NT2/D1 (cell line): ENCODE data around the gene SCN3B.

Experiments used
- DNase-seq: peaks from one replicate; pipeline ENCODE4 v3.0.0-alpha.2; 2011; ENCODE audit warnings: low read depth, low spot score
- H3K27me3 ChIP-seq: 2 replicates; pipeline ENCODE4 v1.6.0; 2011; ENCODE audit warnings: mild to moderate bottlenecking; ENCODE audit not compliant: insufficient read length, insufficient read depth
- H3K36me3 ChIP-seq: 2 replicates; pipeline ENCODE4 v1.6.1; 2011; ENCODE audit warnings: mild to moderate bottlenecking, low read length, mixed read lengths; ENCODE audit not compliant: insufficient read depth, insufficient read length
- H3K4me1 ChIP-seq: 2 replicates; pipeline ENCODE4 v1.5.1; 2011; ENCODE audit not compliant: insufficient read depth, insufficient read length
- H3K4me3 ChIP-seq: 2 replicates; pipeline ENCODE4 v1.5.1; 2011; ENCODE audit warnings: low read depth; ENCODE audit not compliant: insufficient read length
- H3K9ac ChIP-seq: 2 replicates; pipeline ENCODE4 v1.6.0; 2011; ENCODE audit warnings: low read depth; ENCODE audit not compliant: insufficient read length
- H3K9me3 ChIP-seq: 2 replicates; pipeline ENCODE4 v1.5.1; 2011; ENCODE audit warnings: mild to moderate bottlenecking, low read length; ENCODE audit not compliant: insufficient read depth
- SUZ12 ChIP-seq: IDR thresholded peaks from 2 replicates; pipeline ENCODE4 v1.6.1; 2011; ENCODE audit not compliant: insufficient read length, insufficient read depth; ENCODE audit errors: extremely low read depth
- YY1 ChIP-seq: IDR thresholded peaks from 2 replicates; pipeline ENCODE4 v1.6.1; 2011; ENCODE audit not compliant: insufficient read length, insufficient read depth
- ZNF274 ChIP-seq: IDR thresholded peaks from 2 replicates; pipeline ENCODE4 v1.6.1; 2011; ENCODE audit warnings: mild to moderate bottlenecking, low read depth, low read length

Gene SCN3B

GRCh38 chr11:123597859-123598258 is 56.6 kb downstream of the SCN3B start:
- H3K9ac ChIP-seq, result no peak overlapping the region
- H3K9me3 ChIP-seq, result no peaks in the 10 kb centered on the region
- H3K4me1 ChIP-seq, result peaks cover 2% of the 10 kb centered on the region
- H3K4me3 ChIP-seq, result no peak overlapping the region
- TF ChIP-seq SUZ12, result no peak
- no peak for TF ChIP-seq YY1
- TF ChIP-seq ZNF274, result no peak
- no peak for DNase-seq
- no peaks in the 10 kb centered on the region for H3K27me3 ChIP-seq
- peaks cover 13% of the 10 kb centered on the region for H3K36me3 ChIP-seq

DNA sequence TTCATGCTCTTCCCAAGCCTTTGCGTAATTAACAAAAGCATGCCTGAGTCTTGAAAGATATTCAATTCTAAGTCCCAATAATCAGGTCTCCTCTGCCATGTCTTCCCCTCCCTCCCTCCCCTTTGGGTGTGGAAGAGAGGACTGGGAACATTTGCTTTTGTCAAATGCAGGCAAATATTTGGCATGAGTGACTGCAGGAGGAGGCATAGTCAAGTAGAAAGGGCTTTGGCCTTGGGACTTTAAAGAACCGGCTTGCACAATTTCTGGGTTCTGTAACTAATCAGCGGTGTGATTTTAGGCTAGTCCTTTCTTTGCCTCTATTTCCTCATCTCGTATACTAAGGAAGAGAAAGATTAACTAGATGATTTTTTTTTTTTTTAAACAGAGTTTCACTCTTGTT is 59.5 kb downstream of the SCN3B start:
- Histone ChIP-seq H3K27me3 (no peaks in the 10 kb centered on the region), H3K4me1 (no peaks in the 10 kb centered on the region), H3K36me3 (peaks cover 18% of the 10 kb centered on the region), H3K4me3 (no peak overlapping the region), H3K9me3 (no peaks in the 10 kb centered on the region), H3K9ac (no peak overlapping the region)
- no peak for TF ChIP-seq YY1
- DNase-seq, result no peak

GRCh38 chr11:123594188-123594901 is 60.1 kb downstream of the SCN3B start:
- Histone ChIP-seq H3K9ac (no peak overlapping the region), H3K4me3 (no peak overlapping the region), H3K27me3 (no peaks in the 10 kb centered on the region), H3K36me3 (peaks cover 18% of the 10 kb centered on the region), H3K9me3 (no peaks in the 10 kb centered on the region), H3K4me1 (no peaks in the 10 kb centered on the region)
- DNase-seq, result no peak
- TF ChIP-seq YY1 (no peak), SUZ12 (no peak), ZNF274 (no peak)

- no peak overlapping the region for H3K9ac ChIP-seq
- H3K36me3 ChIP-seq, result peaks cover 18% of the 10 kb centered on the region
- H3K9me3 ChIP-seq, result no peaks in the 10 kb centered on the region
- DNase-seq, result no peak
- H3K4me1 ChIP-seq, result no peaks in the 10 kb centered on the region
- TF ChIP-seq YY1, result no peak
- no peak for TF ChIP-seq SUZ12
- TF ChIP-seq ZNF274, result no peak
- H3K4me3 ChIP-seq, result no peak overlapping the region
- H3K27me3 ChIP-seq, result no peaks in the 10 kb centered on the region
Measured at GRCh38 chr11:123593570-123593969, 60.9 kb downstream of the SCN3B start.

DNA sequence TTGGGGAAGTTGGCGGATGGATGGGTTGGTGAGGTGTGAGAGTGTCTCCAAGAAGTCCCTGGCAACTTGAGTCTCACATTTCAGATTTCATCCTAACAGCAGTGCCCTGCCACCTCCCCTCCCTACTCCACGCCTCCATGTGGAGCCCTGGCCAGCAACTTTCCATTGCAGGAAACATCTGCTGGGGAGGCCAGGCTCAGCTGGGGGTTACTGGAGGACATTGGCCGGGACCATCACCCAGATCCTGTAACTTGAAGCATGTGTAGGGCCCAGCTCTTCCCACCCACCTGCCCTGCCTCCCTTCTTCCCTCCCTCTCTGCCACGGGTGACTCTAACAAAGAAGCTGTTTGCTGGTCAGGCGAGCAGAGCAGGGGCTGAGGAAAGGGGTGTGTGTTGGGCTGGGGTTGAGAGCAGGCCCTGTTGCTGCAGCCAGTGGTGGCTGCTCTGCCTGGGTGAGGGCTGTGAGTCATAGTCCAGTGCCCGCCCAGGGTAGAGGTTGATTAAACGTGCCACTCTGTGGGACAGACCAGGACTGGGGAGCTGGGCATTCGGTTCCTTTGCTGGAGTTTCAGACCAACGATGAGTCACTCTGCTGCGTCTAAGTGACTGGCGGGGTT is 64.0 kb downstream of the SCN3B start:
- H3K9me3 ChIP-seq, result no peaks in the 10 kb centered on the region
- no peak for DNase-seq
- no peak overlapping the region for H3K9ac ChIP-seq
- H3K4me3 ChIP-seq, result no peak overlapping the region
- peaks cover 12% of the 10 kb centered on the region for H3K36me3 ChIP-seq
- peaks cover 14% of the 10 kb centered on the region for H3K4me1 ChIP-seq
- no peaks in the 10 kb centered on the region for H3K27me3 ChIP-seq
- TF ChIP-seq SUZ12 (no peak), ZNF274 (no peak), YY1 (no peak)

GRCh38 chr11:123588864-123589262 is 65.6 kb downstream of the SCN3B start:
- Histone ChIP-seq H3K4me3 (no peak overlapping the region), H3K27me3 (no peaks in the 10 kb centered on the region), H3K4me1 (peaks cover 21% of the 10 kb centered on the region), H3K9me3 (no peaks in the 10 kb centered on the region), H3K36me3 (peaks cover 8% of the 10 kb centered on the region), H3K9ac (no peak overlapping the region)
- TF ChIP-seq YY1 (no peak), SUZ12 (no peak), ZNF274 (no peak)
- DNase-seq, result no peak

DNA sequence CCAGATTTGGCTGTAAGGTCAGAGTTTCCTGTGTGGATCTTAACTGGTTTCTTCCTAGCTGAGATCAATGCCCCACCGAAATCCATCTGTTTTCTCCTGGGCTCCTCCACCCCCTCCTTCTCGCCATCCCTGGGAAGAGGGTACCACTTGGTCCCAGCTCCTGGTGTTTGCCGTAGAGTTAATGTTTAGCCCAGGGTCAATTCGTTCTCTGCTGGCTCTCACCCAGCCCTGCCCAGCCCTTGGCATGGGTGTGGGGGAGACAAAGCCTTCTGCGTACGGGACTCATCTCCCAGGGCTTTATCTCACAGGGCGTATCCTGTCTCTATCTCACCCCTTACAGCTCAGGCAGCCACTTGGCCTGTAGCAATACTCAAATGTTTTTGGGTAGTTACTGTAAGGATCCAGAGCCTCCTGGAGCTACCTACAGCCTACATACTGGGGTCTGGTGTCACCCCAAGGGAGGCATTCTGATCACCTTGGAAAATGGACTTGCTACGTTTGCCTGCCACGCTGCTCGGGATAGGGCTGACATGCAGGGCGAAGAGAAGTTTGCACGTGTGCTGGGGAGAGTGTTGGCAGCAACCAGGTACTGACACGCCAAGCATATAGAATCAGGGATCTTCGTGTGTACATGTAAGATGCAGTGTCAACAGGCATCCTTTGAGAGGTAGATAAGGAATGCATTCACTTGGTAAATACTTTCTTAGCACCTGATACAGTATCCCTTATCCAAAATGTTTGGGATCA is 66.1 kb downstream of the SCN3B start:
- H3K36me3 ChIP-seq, result peaks cover 8% of the 10 kb centered on the region
- no peak for TF ChIP-seq SUZ12
- no peak for TF ChIP-seq ZNF274
- TF ChIP-seq YY1, result no peak
- H3K27me3 ChIP-seq, result no peaks in the 10 kb centered on the region
- H3K9ac ChIP-seq, result no peak overlapping the region
- no peak overlapping the region for H3K4me3 ChIP-seq
- DNase-seq, result no peak
- peaks cover 21% of the 10 kb centered on the region for H3K4me1 ChIP-seq
- no peaks in the 10 kb centered on the region for H3K9me3 ChIP-seq
